ENCODE data around the gene STX5. TPM values are rescaled to one million over a fixed set of nuclear protein-coding genes. Genes with fewer than 3 reads are reported as not detected.
A peak's percentile ranks its signal among the peaks of the same experiment; 100 is the strongest.
"Not testable (repeated sequence)": the region's sequence is repeated elsewhere in the genome, so short reads cannot be mapped to it uniquely, and the experiment has no call there.

The STX5 gene
- total RNA-seq, 1 experiment from 2014 or later = 30.0 TPM

DNA sequence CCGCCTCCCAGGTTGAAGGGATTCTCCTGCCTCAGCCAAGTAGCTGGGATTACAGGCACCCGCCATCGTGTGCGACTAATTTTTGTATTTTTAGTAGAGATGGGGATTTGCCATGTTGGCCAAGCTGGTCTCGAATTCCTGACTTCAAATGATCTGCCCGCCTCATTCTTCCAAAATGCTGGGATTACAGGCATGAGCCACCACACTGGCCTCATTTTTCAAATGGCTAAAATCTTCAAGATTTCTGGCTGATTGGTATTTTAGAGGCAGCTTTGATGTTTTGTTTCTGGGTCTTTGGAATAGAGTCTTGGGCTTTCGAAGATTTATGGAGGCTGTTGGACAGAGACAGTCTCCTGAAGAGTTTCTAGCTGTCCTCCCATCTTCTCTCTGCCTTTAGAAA lies 43.0 kb upstream of the STX5 start:
- H3K27ac ChIP-seq (ENCODE audit: low read length) = no peak overlapping the region
- H3K79me2 ChIP-seq (ENCODE audit: low read length) = peaks cover 42% of the 10 kb centered on the region
- H3K9ac ChIP-seq (ENCODE audit: low read length) = no peak overlapping the region
- H2AFZ ChIP-seq (ENCODE audit: low read length) = no peak overlapping the region
- no peaks in the 10 kb centered on the region for H3K9me2 ChIP-seq (replicated peaks; ENCODE audit: insufficient read depth, low read length)
- DNase-seq = no peak
- peaks cover 14% of the 10 kb centered on the region; the same call in 1 of the 2 replicates for H3K36me3 ChIP-seq (ENCODE audit: insufficient read depth, low read length)
- H4K20me1 ChIP-seq (ENCODE audit: insufficient read depth, low read depth, low read length) = no peaks in the 10 kb centered on the region
- no peak overlapping the region for H3K4me2 ChIP-seq (ENCODE audit: low read depth, low read length, poor library complexity, severe bottlenecking)
- peaks cover 6% of the 10 kb centered on the region for H3K4me1 ChIP-seq (ENCODE audit: low read length)
- H3K27me3 ChIP-seq (ENCODE audit: low read length) = no peaks in the 10 kb centered on the region
- H3K4me3 ChIP-seq (ENCODE audit: low read length) = no peak overlapping the region
- no peaks in the 10 kb centered on the region for H3K9me3 ChIP-seq (ENCODE audit: low read length)

GRCh38 chr11:62865635-62866034 lies 33.8 kb upstream of the STX5 start:
- Histone ChIP-seq H3K9ac (ENCODE audit: low read length) (no peak overlapping the region), H3K4me2 (ENCODE audit: low read depth, low read length, poor library complexity, severe bottlenecking) (no peak overlapping the region), H2AFZ (ENCODE audit: low read length) (no peak overlapping the region), H3K4me3 (ENCODE audit: low read length) (no peak overlapping the region), H3K4me1 (ENCODE audit: low read length) (peaks cover 28% of the 10 kb centered on the region), H3K36me3 (ENCODE audit: insufficient read depth, low read length) (peaks cover 22% of the 10 kb centered on the region; the same call in 1 of the 2 replicates), H3K27me3 (ENCODE audit: low read length) (no peaks in the 10 kb centered on the region), H3K27ac (ENCODE audit: low read length) (no peak overlapping the region), H4K20me1 (ENCODE audit: insufficient read depth, low read depth, low read length) (peaks cover 12% of the 10 kb centered on the region; the same call in 1 of the 2 replicates), H3K79me2 (ENCODE audit: low read length) (peaks cover 84% of the 10 kb centered on the region), H3K9me3 (ENCODE audit: low read length) (no peaks in the 10 kb centered on the region), H3K9me2 (replicated peaks; ENCODE audit: insufficient read depth, low read length) (no peaks in the 10 kb centered on the region)
- peak; percentile 34 for DNase-seq

DNA sequence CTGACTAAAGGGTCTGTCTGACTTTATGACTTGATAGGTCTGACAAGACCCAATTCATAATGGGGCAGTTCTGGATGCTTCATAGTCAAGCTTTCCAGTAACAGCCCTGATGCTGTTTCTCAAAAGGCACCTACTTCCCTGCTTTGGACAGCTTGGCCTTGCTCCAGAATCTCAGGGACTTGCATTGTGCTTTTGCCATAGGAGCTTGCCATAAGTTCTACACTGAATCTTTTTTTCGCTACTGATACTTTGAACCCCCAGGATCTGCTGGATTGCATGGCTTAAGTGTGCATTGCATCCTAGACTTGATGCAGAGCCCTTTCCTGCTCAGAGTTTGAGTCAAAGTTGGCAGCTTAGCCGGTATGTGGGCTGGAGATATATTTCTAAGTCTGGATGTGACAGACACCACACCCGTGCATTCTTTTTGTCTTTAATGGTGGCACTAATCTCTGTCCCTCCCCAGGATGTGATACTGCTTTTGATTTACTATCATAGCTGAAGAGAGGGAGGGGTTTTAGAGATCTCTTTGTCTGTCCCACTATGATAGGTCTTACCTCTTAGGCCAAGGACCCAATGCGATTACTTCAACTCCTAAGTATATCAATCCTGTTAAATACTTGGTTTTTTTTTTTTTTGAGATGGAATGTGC lies 32.0 kb upstream of the STX5 start:
- no peaks in the 10 kb centered on the region for H3K27me3 ChIP-seq (ENCODE audit: low read length)
- no peak overlapping the region for H3K4me3 ChIP-seq (ENCODE audit: low read length)
- H3K4me1 ChIP-seq (ENCODE audit: low read length) = peaks cover 43% of the 10 kb centered on the region
- H3K9me3 ChIP-seq (ENCODE audit: low read length) = no peaks in the 10 kb centered on the region
- no peak overlapping the region for H2AFZ ChIP-seq (ENCODE audit: low read length)
- H3K4me2 ChIP-seq (ENCODE audit: low read depth, low read length, poor library complexity, severe bottlenecking) = no peak overlapping the region
- H3K27ac ChIP-seq (ENCODE audit: low read length) = peak overlapping the region; percentile 85; the same call in 1 of the 2 replicates
- H4K20me1 ChIP-seq (ENCODE audit: insufficient read depth, low read depth, low read length) = peaks cover 12% of the 10 kb centered on the region; the same call in 1 of the 2 replicates
- peaks cover 80% of the 10 kb centered on the region for H3K79me2 ChIP-seq (ENCODE audit: low read length)
- peaks cover 22% of the 10 kb centered on the region; the same call in 1 of the 2 replicates for H3K36me3 ChIP-seq (ENCODE audit: insufficient read depth, low read length)
- DNase-seq = peak; percentile 37
- no peaks in the 10 kb centered on the region for H3K9me2 ChIP-seq (replicated peaks; ENCODE audit: insufficient read depth, low read length)
- no peak overlapping the region for H3K9ac ChIP-seq (ENCODE audit: low read length)

DNA sequence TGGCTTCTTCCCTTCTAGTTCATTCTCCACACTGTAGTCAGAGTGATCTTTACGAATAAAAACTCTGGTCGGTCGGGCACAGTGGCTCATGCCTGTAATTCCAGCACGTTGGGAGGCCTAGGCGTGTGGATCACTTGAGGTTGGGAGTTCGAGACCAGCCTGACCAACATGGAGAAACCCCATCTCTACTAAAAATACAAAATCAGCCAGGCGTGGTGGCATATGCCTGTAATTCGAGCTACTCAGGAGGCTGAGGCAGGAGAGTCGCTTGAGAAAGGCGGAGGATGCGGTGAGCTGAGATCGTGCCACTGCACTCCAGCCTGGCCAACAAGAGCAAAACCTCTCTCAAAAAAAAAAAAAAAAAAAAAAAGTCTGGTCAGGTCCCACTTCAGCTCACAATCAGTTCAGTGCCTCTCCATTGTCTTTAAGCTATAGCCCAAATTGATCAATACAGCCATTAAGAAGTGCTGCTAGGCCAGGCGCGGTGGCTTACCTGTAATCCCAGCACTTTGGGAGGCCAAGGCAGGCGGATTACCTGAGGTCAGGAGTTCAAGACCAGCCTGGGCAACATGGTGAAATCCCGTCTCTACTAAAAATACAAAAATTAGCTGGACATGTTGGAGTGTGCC lies 29.8 kb upstream of the STX5 start:
- Histone ChIP-seq H4K20me1 (ENCODE audit: insufficient read depth, low read depth, low read length) (peaks cover 12% of the 10 kb centered on the region; the same call in 1 of the 2 replicates), H3K4me2 (ENCODE audit: low read depth, low read length, poor library complexity, severe bottlenecking) (peak overlapping the region; percentile 66), H3K36me3 (ENCODE audit: insufficient read depth, low read length) (peaks cover 21% of the 10 kb centered on the region; the same call in 1 of the 2 replicates), H3K4me1 (ENCODE audit: low read length) (peaks cover 57% of the 10 kb centered on the region), H3K9ac (ENCODE audit: low read length) (peak overlapping the region; percentile 62), H3K79me2 (ENCODE audit: low read length) (peaks cover 84% of the 10 kb centered on the region), H3K27ac (ENCODE audit: low read length) (peak overlapping the region; percentile 85), H3K4me3 (ENCODE audit: low read length) (peak overlapping the region; percentile 47)
- DNase-seq = peak; percentile 69
- not testable (repeated sequence) for H3K27me3 ChIP-seq (ENCODE audit: low read length); H3K9me2 ChIP-seq (replicated peaks; ENCODE audit: insufficient read depth, low read length); H2AFZ ChIP-seq (ENCODE audit: low read length); H3K9me3 ChIP-seq (ENCODE audit: low read length)

- H3K27me3 ChIP-seq (ENCODE audit: low read length) = no peaks in the 10 kb centered on the region
- peak overlapping the region; percentile 62 for H3K9ac ChIP-seq (ENCODE audit: low read length)
- peak overlapping the region; percentile 47 for H3K4me3 ChIP-seq (ENCODE audit: low read length)
- H3K9me2 ChIP-seq (replicated peaks; ENCODE audit: insufficient read depth, low read length) = no peaks in the 10 kb centered on the region
- H3K79me2 ChIP-seq (ENCODE audit: low read length) = peaks cover 84% of the 10 kb centered on the region
- H3K4me1 ChIP-seq (ENCODE audit: low read length) = peaks cover 62% of the 10 kb centered on the region
- H3K36me3 ChIP-seq (ENCODE audit: insufficient read depth, low read length) = peaks cover 16% of the 10 kb centered on the region; the same call in 1 of the 2 replicates
- DNase-seq = peak; percentile 44
- no peak overlapping the region for H2AFZ ChIP-seq (ENCODE audit: low read length)
- peak overlapping the region; percentile 66 for H3K4me2 ChIP-seq (ENCODE audit: low read depth, low read length, poor library complexity, severe bottlenecking)
- H3K9me3 ChIP-seq (ENCODE audit: low read length) = no peaks in the 10 kb centered on the region
- peak overlapping the region; percentile 85 for H3K27ac ChIP-seq (ENCODE audit: low read length)
- H4K20me1 ChIP-seq (ENCODE audit: insufficient read depth, low read depth, low read length) = peaks cover 12% of the 10 kb centered on the region; the same call in 1 of the 2 replicates
Measured at GRCh38 chr11:62860835-62861563, 29.1 kb upstream of the STX5 start.

- H3K79me2 ChIP-seq (ENCODE audit: low read length) = peaks cover 83% of the 10 kb centered on the region
- not testable (repeated sequence) for H2AFZ ChIP-seq (ENCODE audit: low read length); H3K27me3 ChIP-seq (ENCODE audit: low read length); H3K9me2 ChIP-seq (replicated peaks; ENCODE audit: insufficient read depth, low read length); DNase-seq; H3K4me3 ChIP-seq (ENCODE audit: low read length); H3K9me3 ChIP-seq (ENCODE audit: low read length); H3K27ac ChIP-seq (ENCODE audit: low read length); H3K9ac ChIP-seq (ENCODE audit: low read length)
- peaks cover 25% of the 10 kb centered on the region for H3K36me3 ChIP-seq (ENCODE audit: insufficient read depth, low read length)
- peak overlapping the region; percentile 27 for H3K4me2 ChIP-seq (ENCODE audit: low read depth, low read length, poor library complexity, severe bottlenecking)
- H4K20me1 ChIP-seq (ENCODE audit: insufficient read depth, low read depth, low read length) = peaks cover 23% of the 10 kb centered on the region
- peaks cover 70% of the 10 kb centered on the region for H3K4me1 ChIP-seq (ENCODE audit: low read length)
Measured at GRCh38 chr11:62859281-62859703, 27.4 kb upstream of the STX5 start.

DNA sequence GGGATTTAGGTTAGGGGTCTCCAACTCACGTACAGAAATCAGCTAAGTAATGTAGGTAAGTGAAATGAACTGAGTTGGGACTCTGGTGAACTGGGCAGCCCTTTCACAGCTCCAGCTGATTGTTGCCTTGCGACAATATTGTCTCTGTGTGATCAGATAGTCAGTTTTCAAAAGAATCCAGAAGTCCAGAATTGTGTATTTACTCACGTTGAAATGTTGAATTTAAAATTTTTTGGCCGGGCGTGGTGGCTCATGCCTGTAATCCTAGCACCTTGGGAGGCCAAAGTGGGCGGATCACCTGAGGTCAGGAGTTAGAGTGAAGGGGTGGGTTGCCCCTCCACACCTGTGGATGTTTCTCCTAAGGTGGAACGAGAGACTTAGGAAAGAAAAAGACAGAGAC lies 26.4 kb upstream of the STX5 start:
- no peak overlapping the region for H2AFZ ChIP-seq (ENCODE audit: low read length)
- DNase-seq = no peak
- H3K36me3 ChIP-seq (ENCODE audit: insufficient read depth, low read length) = peaks cover 26% of the 10 kb centered on the region
- H3K4me3 ChIP-seq (ENCODE audit: low read length) = peak overlapping the region; percentile 85
- H3K27ac ChIP-seq (ENCODE audit: low read length) = peak overlapping the region; percentile 77
- H3K9ac ChIP-seq (ENCODE audit: low read length) = peak overlapping the region; percentile 91
- H3K27me3 ChIP-seq (ENCODE audit: low read length) = no peaks in the 10 kb centered on the region
- peaks cover 80% of the 10 kb centered on the region for H3K79me2 ChIP-seq (ENCODE audit: low read length)
- H3K4me1 ChIP-seq (ENCODE audit: low read length) = peaks cover 78% of the 10 kb centered on the region
- H3K9me2 ChIP-seq (replicated peaks; ENCODE audit: insufficient read depth, low read length) = no peaks in the 10 kb centered on the region
- no peaks in the 10 kb centered on the region for H3K9me3 ChIP-seq (ENCODE audit: low read length)
- H3K4me2 ChIP-seq (ENCODE audit: low read depth, low read length, poor library complexity, severe bottlenecking) = peak overlapping the region; percentile 77
- H4K20me1 ChIP-seq (ENCODE audit: insufficient read depth, low read depth, low read length) = peaks cover 26% of the 10 kb centered on the region

DNA sequence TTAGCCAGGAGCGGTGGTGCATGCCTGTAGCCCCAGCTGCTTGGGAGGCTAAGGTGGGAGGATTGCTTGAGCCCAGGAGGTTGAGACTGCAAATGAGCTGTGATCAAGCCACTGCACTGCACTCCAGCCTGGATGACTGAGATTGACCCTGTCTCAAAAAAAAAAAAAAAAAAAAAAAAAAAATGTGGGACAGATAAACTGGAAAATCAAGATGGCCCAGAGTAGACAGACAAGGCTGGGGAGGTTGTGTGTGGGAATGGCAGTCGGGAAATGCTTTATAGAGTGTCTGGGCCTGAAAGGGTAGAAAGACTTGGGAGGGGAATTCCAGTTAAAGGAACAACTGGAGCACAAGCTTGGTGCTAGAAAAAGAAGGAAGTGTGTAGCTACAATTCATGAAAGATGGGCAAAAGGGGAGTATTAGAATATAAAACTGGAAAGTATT lies 25.7 kb upstream of the STX5 start:
- H3K27ac ChIP-seq (ENCODE audit: low read length) = peak overlapping the region; percentile 77
- peaks cover 74% of the 10 kb centered on the region for H3K79me2 ChIP-seq (ENCODE audit: low read length)
- H3K36me3 ChIP-seq (ENCODE audit: insufficient read depth, low read length) = peaks cover 30% of the 10 kb centered on the region
- H3K9me2 ChIP-seq (replicated peaks; ENCODE audit: insufficient read depth, low read length) = no peaks in the 10 kb centered on the region
- peaks cover 78% of the 10 kb centered on the region for H3K4me1 ChIP-seq (ENCODE audit: low read length)
- H3K4me3 ChIP-seq (ENCODE audit: low read length) = peak overlapping the region; percentile 85
- peak; percentile 49 for DNase-seq
- peak overlapping the region; percentile 77 for H3K4me2 ChIP-seq (ENCODE audit: low read depth, low read length, poor library complexity, severe bottlenecking)
- no peak overlapping the region for H2AFZ ChIP-seq (ENCODE audit: low read length)
- peaks cover 28% of the 10 kb centered on the region for H4K20me1 ChIP-seq (ENCODE audit: insufficient read depth, low read depth, low read length)
- H3K9ac ChIP-seq (ENCODE audit: low read length) = peak overlapping the region; percentile 91
- no peaks in the 10 kb centered on the region for H3K27me3 ChIP-seq (ENCODE audit: low read length)
- H3K9me3 ChIP-seq (ENCODE audit: low read length) = no peaks in the 10 kb centered on the region
